GM20000 (cell line): ENCODE results near the gene NPHP1.
"Not testable (repeated sequence)": the region's sequence is repeated elsewhere in the genome, so short reads cannot be mapped to it uniquely, and the experiment has no call there.

Experiments used
- DNase-seq: peaks from one replicate; pipeline ENCODE4 v3.0.0; 2012; ENCODE audit warnings: low spot score
- TF ChIP-seq, protein P1 (sequence below): IDR thresholded peaks from 2 replicates; pipeline ENCODE4 v1.5.1; 2012; ENCODE audit warnings: mild to moderate bottlenecking, control low read depth; ENCODE audit errors: extremely low read depth, missing control alignments

Gene NPHP1

DNA sequence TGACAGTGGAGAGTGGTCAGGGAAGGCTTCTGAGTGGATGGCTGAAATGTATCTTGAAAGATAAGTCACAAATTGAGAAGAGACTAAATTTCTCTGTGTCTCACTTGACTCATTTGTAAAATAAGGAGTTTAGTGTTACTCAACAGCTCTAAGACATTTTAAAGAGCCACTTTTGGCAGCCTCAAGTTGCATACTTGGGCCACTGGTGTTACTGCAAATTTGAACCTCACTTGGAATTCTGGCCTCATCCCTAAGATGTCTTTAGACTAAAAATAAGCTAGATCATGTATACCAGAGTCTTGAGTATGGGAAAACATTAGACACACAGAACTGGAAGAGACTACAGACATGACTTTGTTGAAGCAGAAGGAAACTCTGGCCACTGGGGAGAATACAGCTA is 12.0 kb upstream of the NPHP1 start:
- TF ChIP-seq, protein P1, sequence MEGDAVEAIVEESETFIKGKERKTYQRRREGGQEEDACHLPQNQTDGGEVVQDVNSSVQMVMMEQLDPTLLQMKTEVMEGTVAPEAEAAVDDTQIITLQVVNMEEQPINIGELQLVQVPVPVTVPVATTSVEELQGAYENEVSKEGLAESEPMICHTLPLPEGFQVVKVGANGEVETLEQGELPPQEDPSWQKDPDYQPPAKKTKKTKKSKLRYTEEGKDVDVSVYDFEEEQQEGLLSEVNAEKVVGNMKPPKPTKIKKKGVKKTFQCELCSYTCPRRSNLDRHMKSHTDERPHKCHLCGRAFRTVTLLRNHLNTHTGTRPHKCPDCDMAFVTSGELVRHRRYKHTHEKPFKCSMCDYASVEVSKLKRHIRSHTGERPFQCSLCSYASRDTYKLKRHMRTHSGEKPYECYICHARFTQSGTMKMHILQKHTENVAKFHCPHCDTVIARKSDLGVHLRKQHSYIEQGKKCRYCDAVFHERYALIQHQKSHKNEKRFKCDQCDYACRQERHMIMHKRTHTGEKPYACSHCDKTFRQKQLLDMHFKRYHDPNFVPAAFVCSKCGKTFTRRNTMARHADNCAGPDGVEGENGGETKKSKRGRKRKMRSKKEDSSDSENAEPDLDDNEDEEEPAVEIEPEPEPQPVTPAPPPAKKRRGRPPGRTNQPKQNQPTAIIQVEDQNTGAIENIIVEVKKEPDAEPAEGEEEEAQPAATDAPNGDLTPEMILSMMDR, result no peak
- no peak for DNase-seq

- TF ChIP-seq, protein P1, result no peak
- no peak for DNase-seq
These were observed 11.4 kb upstream of the NPHP1 start for GRCh38 chr2:110216199-110216598.

DNA sequence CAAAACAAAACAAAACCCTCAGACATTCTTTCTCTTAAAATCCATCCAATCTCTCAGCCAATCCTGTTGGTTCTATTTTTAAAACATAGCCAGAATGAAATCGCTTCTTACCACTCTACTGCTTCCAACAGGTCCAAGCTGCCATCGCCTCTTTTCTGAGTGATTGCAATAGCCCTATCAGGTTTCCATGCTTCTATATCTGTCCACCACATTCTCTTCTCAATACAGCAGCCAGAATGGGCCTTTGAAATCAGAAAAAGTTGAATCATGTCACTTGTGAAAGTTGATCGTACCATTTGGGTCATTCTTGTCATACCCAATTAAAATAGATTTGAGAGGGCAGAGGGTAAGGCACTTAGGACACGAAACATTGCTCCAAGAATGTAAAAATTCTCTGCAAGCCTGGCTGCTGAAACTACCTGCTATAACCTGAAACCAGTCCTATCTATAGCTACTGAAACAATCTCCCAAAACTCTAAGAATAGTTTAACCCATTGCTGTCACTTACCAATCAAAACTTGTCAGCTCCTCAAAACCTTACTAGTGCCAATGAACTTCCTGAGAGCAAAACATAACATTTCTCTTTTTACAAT is 10.8 kb upstream of the NPHP1 start:
- TF ChIP-seq, protein P1, result no peak

DNA sequence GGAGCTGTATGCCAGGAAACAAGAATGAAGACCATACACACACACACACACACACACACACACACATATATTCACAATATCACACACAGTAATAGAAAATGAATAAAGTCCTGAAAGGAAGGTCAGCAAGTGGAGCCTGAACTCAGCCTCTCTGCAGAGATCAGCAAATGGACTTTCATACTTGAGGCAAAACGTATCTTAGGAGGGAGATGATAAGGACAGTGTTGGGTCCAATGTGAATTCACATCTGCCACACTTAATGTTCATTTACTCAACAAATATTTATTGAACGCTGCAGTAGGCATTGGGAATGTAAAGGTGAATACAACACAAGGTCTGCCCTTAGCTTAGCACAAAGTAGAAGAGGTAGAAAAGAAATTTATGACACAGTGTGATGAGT is 10.3 kb upstream of the NPHP1 start:
- DNase-seq, result no peak

More for the DNA sequence above, 10.8 kb upstream of the NPHP1 start:
- no peak for DNase-seq

DNA sequence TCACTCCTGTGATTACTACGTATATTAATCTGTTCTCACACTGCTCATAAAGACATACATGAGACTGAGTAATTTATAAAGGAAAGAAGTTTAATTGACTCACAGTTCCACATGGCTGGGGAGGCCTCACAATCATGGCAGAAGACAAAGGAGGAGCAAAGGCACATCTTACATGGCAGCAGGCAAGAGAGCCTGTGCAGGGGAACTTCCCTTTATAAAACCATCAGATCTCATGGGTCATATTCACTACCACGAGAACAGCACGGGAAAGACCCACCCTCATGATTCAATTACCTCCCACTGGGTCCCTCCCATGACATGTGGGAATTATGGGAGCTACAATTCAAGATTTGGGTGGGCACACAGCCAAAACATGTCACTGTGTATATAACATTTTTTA is 8.7 kb upstream of the NPHP1 start:
- DNase-seq, result not testable (repeated sequence)

More for the DNA sequence above, 10.3 kb upstream of the NPHP1 start:
- TF ChIP-seq, protein P1, result no peak

- DNase-seq, result peak; percentile 82
- TF ChIP-seq, protein P1, result no peak
These were observed 7.4 kb upstream of the NPHP1 start, which contains the start of gene MTLN for GRCh38 chr2:110211938-110212858. Gene MTLN (minus strand): TSS chr2:110212547. CDS start chr2:110212525, 22 bp downstream.

DNA sequence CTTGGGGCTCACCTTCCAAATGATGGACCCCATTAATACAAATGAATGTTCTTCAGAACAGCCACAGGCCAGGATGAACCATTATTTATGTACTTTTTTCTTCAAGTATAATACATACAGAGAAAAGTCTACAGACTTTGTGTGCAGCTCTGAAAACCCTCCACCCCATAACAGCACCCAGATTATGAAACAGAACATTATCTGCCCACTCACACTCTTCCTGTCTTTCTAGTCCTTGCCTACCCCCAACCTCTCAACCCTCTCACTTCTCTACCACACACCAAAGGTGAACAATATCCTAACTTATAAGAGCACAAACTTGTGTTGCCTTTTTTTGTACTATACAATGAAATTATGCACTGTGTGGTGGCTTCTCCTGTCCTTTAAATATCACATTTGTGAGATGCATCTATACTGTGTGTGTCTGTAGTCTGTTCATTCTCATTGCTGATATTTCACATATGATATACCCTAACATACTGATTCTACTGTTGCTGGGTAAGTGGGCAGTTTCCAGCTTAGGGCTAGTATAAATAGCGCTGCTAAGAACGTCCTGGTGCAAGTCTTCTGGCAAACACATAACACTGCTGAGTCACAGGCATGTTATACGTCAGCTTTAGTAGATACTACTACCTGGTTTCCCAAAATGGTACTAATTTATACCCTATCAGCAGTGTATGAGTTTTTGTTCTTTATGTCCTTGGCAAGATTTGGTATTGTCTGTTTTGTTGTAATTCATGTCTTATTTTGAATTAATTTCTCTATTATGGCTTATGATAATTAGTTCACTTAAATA is 1.0 kb upstream of the NPHP1 start:
- TF ChIP-seq, protein P1, result no peak
- DNase-seq, result no peak
